H9 (cell line): ENCODE measurements around the gene FKBP8. TPM values are rescaled to one million over a fixed set of nuclear protein-coding genes. Genes with fewer than 3 reads are reported as not detected.

Source experiments
- DNase-seq: peaks from one replicate; pipeline ENCODE4 v3.0.0-alpha.2; 2017
- H2AFZ ChIP-seq: one replicate; pipeline ENCODE4 v1.6.1; 2013; ENCODE audit warnings: mild to moderate bottlenecking, low read length, control low read depth, moderate library complexity
- H2AK5ac ChIP-seq: 2 replicates; pipeline ENCODE4 v1.6.1; 2013; ENCODE audit warnings: low read length, control low read depth, mixed read lengths; ENCODE audit not compliant: insufficient read length
- H2BK120ac ChIP-seq: one replicate; pipeline ENCODE4 v1.6.1; 2013; ENCODE audit warnings: low read depth, mild to moderate bottlenecking, low read length, control low read depth, inconsistent platforms; ENCODE audit not compliant: poor library complexity, severe bottlenecking
- H2BK12ac ChIP-seq: 2 replicates; pipeline ENCODE4 v1.6.1; 2013; ENCODE audit warnings: low read length, control low read depth, mixed read lengths, low read depth; ENCODE audit not compliant: insufficient read length
- H2BK15ac ChIP-seq: 2 replicates; pipeline ENCODE4 v1.6.1; 2013; ENCODE audit warnings: low read depth, low read length, control low read depth
- H2BK20ac ChIP-seq: one replicate; pipeline ENCODE4 v1.6.1; 2013; ENCODE audit warnings: low read depth, mild to moderate bottlenecking, low read length, control low read depth, inconsistent platforms; ENCODE audit not compliant: poor library complexity, severe bottlenecking
- H2BK5ac ChIP-seq: 2 replicates; pipeline ENCODE4 v1.6.1; 2013; ENCODE audit warnings: low read length, control low read depth, mixed read lengths; ENCODE audit not compliant: insufficient read length
- H3K14ac ChIP-seq: 2 replicates; pipeline ENCODE4 v1.6.1; 2013; ENCODE audit warnings: low read length, control low read depth; ENCODE audit not compliant: insufficient read depth
- H3K18ac ChIP-seq: 2 replicates; pipeline ENCODE4 v1.6.1; 2013; ENCODE audit warnings: low read depth, mild to moderate bottlenecking, mixed read lengths, low read length, control low read depth; ENCODE audit not compliant: insufficient read length
- H3K23ac ChIP-seq: 2 replicates; pipeline ENCODE4 v1.6.1; 2013; ENCODE audit warnings: low read length, control low read depth, mixed read lengths, low read depth; ENCODE audit not compliant: insufficient read length
- H3K23me2 ChIP-seq: 2 replicates; pipeline ENCODE4 v1.6.1; 2013; ENCODE audit warnings: low read depth, mild to moderate bottlenecking, mixed read lengths, low read length, control low read depth; ENCODE audit not compliant: insufficient read length, poor library complexity, severe bottlenecking
- H3K27ac ChIP-seq: 2 replicates; pipeline ENCODE4 v1.5.1; 2013; ENCODE audit warnings: low read length, control low read depth, mixed read lengths, low read depth; ENCODE audit not compliant: insufficient read length
- H3K27me3 ChIP-seq: 2 replicates; pipeline ENCODE4 v1.6.1; 2013; ENCODE audit warnings: low read length, control low read depth, inconsistent platforms; ENCODE audit not compliant: insufficient read depth
- H3K4ac ChIP-seq: 2 replicates; pipeline ENCODE4 v1.6.1; 2013; ENCODE audit warnings: low read depth, mild to moderate bottlenecking, control low read depth, inconsistent platforms, low read length, moderate library complexity
- H3K4me1 ChIP-seq: 2 replicates; pipeline ENCODE4 v1.6.1; 2013; ENCODE audit warnings: low read length, control low read depth, inconsistent platforms; ENCODE audit not compliant: insufficient read depth
- H3K4me2 ChIP-seq: 2 replicates; pipeline ENCODE4 v1.6.1; 2013; ENCODE audit warnings: low read length, control low read depth, mixed read lengths; ENCODE audit not compliant: insufficient read length, insufficient read depth
- H3K56ac ChIP-seq: 2 replicates; pipeline ENCODE4 v1.6.1; 2013; ENCODE audit warnings: low read depth, mild to moderate bottlenecking, mixed read lengths, low read length, control low read depth; ENCODE audit not compliant: insufficient read length
- H3K79me1 ChIP-seq: 2 replicates; pipeline ENCODE4 v1.6.1; 2013; ENCODE audit warnings: low read depth, mild to moderate bottlenecking, moderate library complexity, low read length, control low read depth, inconsistent platforms; ENCODE audit not compliant: insufficient read depth, poor library complexity, severe bottlenecking
- H3K79me2 ChIP-seq: 2 replicates; pipeline ENCODE4 v1.6.1; 2013; ENCODE audit warnings: low read length, control low read depth, inconsistent platforms; ENCODE audit not compliant: insufficient read depth
- H3K9ac ChIP-seq: 2 replicates; pipeline ENCODE4 v1.6.1; 2013; ENCODE audit warnings: low read length, control low read depth, mixed read lengths; ENCODE audit not compliant: insufficient read length; ENCODE audit errors: extremely low read depth
- H3K9me3 ChIP-seq: one replicate; pipeline ENCODE4 v1.6.1; 2013; ENCODE audit warnings: low read depth, low read length, inconsistent platforms; ENCODE audit not compliant: control insufficient read depth
- H3T11ph ChIP-seq: one replicate; pipeline ENCODE4 v1.6.1; 2013; ENCODE audit warnings: mild to moderate bottlenecking, low read length, control low read depth, inconsistent platforms
- H4K20me1 ChIP-seq: one replicate; pipeline ENCODE4 v1.6.1; 2013; ENCODE audit not compliant: control insufficient read depth, insufficient read length, insufficient read depth
- H4K5ac ChIP-seq: 2 replicates; pipeline ENCODE4 v1.6.1; 2013; ENCODE audit warnings: low read depth, mild to moderate bottlenecking, mixed read lengths, low read length, control low read depth; ENCODE audit not compliant: insufficient read length
- H4K8ac ChIP-seq: replicated peaks from 2 replicates; pipeline ENCODE4 v1.6.1; 2013; ENCODE audit warnings: low read length, control low read depth, mixed read lengths, low read depth; ENCODE audit not compliant: insufficient read length
- H4K91ac ChIP-seq: 2 replicates; pipeline ENCODE4 v1.6.1; 2013; ENCODE audit warnings: low read depth, mild to moderate bottlenecking, moderate library complexity, mixed read lengths, low read length, control low read depth; ENCODE audit not compliant: insufficient read length
- H3K27ac Mint-ChIP-seq, 3 experiments: 2 replicates in 2 of 3; 3 replicates in 1 of 3; pipeline ENCODE4 v1.8.0; 2020 to 2021; ENCODE audit warnings: mixed read lengths in 3 of 3, mild to moderate bottlenecking in 1 of 3, moderate library complexity in 1 of 3
- H3K27me3 Mint-ChIP-seq: 2 replicates; pipeline ENCODE4 v1.8.0; 2021; ENCODE audit warnings: low read depth, mild to moderate bottlenecking, moderate library complexity, mixed read lengths
- H3K36me3 Mint-ChIP-seq, 3 experiments: 2 replicates in 2 of 3; 3 replicates in 1 of 3; pipeline ENCODE4 v1.8.0; 2020 to 2021; ENCODE audit warnings: low read depth in 3 of 3, mixed read lengths in 3 of 3; ENCODE audit not compliant: insufficient read depth in 1 of 3
- H3K4me1 Mint-ChIP-seq, 2 experiments: 2 replicates each; pipeline ENCODE4 v1.8.0; 2020; ENCODE audit warnings: mixed read lengths in 2 of 2
- H3K4me3 Mint-ChIP-seq, 2 experiments: 2 replicates in 1 of 2; 3 replicates in 1 of 2; pipeline ENCODE4 v1.8.0; 2020 to 2021; ENCODE audit warnings: mild to moderate bottlenecking in 2 of 2, mixed read lengths in 2 of 2, moderate library complexity in 1 of 2
- H3K9me3 Mint-ChIP-seq, 2 experiments: 2 replicates in 1 of 2; 3 replicates in 1 of 2; pipeline ENCODE4 v1.8.0; 2020; ENCODE audit warnings: mild to moderate bottlenecking in 2 of 2, mixed read lengths in 2 of 2, moderate library complexity in 1 of 2
- CTCF ChIP-seq: fragments of 200-600 bp; sonication (generic); conservative IDR thresholded peaks from 3 replicates; pipeline ENCODE4 v1.8.0; 2021; ENCODE audit warnings: antibody characterized with exemption, mild to moderate bottlenecking
- WGBS: extraction: QIAGEN DNeasy Blood & Tissue Kit; methylation state at CpG from one replicate; pipeline ENCODE4 v1.1.7; 2013; ENCODE audit warnings: missing lambda C conversion rate, low lambda C conversion rate, mixed read lengths; ENCODE audit not compliant: insufficient read length; ENCODE audit errors: extremely low coverage; 5-methylcytosine and 5-hydroxymethylcytosine counted together
- total RNA-seq: library from RNA; stranded (reverse); gene quantifications from 2 replicates; pipeline ENCODE4 v1.2.1, GENCODE V29; 2021

Gene FKBP8
- total RNA-seq, 1 experiment from 2014 or later: 308 TPM

GRCh38 chr19:18551631-18552030 is 8.3 kb upstream of the FKBP8 start:
- H2BK15ac ChIP-seq: no peak overlapping the region
- no peak overlapping the region for H3K4me3 Mint-ChIP-seq
- H3K27ac Mint-ChIP-seq: no peak overlapping the region
- no peaks in the 10 kb centered on the region for H3K23me2 ChIP-seq
- H3T11ph ChIP-seq: no peak overlapping the region
- H3K56ac ChIP-seq: no peak overlapping the region
- no peak overlapping the region for H3K23ac ChIP-seq
- DNase-seq: no peak
- H3K27ac ChIP-seq: no peak overlapping the region
- no peak overlapping the region for H2BK20ac ChIP-seq
- H3K27me3 ChIP-seq: no peaks in the 10 kb centered on the region
- no peak overlapping the region for H3K9ac ChIP-seq
- H2BK12ac ChIP-seq: no peak overlapping the region
- no peak overlapping the region for H2BK120ac ChIP-seq
- no peak overlapping the region for H2AFZ ChIP-seq
- WGBS: no CpG with 5 or more reads among the region's 6 CpGs
- TF ChIP-seq CTCF: no peak
- no peaks in the 10 kb centered on the region for H3K9me3 ChIP-seq
- H4K20me1 ChIP-seq: no peaks in the 10 kb centered on the region
- H4K91ac ChIP-seq: no peak overlapping the region
- H3K79me2 ChIP-seq: no peaks in the 10 kb centered on the region
- no peaks in the 10 kb centered on the region for H3K4me1 Mint-ChIP-seq
- H4K5ac ChIP-seq: no peak overlapping the region
- no peak overlapping the region for H3K18ac ChIP-seq
- 0 out of 2 replicates have a peak, but pooled peaks cover 1% of the 10 kb centered on the region for H3K27me3 Mint-ChIP-seq
- no peak overlapping the region for H3K4ac ChIP-seq
- H2BK5ac ChIP-seq: no peak overlapping the region
- H3K4me1 ChIP-seq: no peaks in the 10 kb centered on the region
- no peak overlapping the region for H3K4me2 ChIP-seq
- H3K9me3 Mint-ChIP-seq: no peaks in the 10 kb centered on the region
- no peaks in the 10 kb centered on the region for H3K36me3 Mint-ChIP-seq
- H2AK5ac ChIP-seq: no peak overlapping the region
- H3K79me1 ChIP-seq: no peaks in the 10 kb centered on the region
- no peak overlapping the region for H4K8ac ChIP-seq
- H3K14ac ChIP-seq: no peak overlapping the region
